Fibroblast of upper back skin (primary cell): ENCODE data around the gene EFNA2.
"Not testable (repeated sequence)": the region's sequence is repeated elsewhere in the genome, so short reads cannot be mapped to it uniquely, and the experiment has no call there.

ENCODE experiments used
- DNase-seq: peaks from one replicate; pipeline ENCODE4 v3.0.0-alpha.2; 2013

Gene EFNA2

GRCh38 chr19:1285737-1286360 lies at the start of gene EFNA2:
TSS of gene EFNA2 (plus strand) at chr19:1285873. CDS start at chr19:1286169, 296 bp downstream.
- no peak for DNase-seq

GRCh38 chr19:1236576-1236975 lies 49.1 kb upstream of the EFNA2 start:
- DNase-seq: no peak

GRCh38 chr19:1237027-1237659 lies 48.5 kb upstream of the EFNA2 start:
- DNase-seq: no peak

- peak; percentile 37 for DNase-seq
These were observed 47.8 kb upstream of the EFNA2 start, which contains the start of gene CBARP for GRCh38 chr19:1237754-1238368. TSS of gene CBARP (minus strand) at chr19:1238005. CDS start at chr19:1236100, 1,905 bp downstream.

- DNase-seq: no peak
These were observed 47.0 kb upstream of the EFNA2 start for GRCh38 chr19:1238369-1239303.

GRCh38 chr19:1239420-1239795 lies 46.3 kb upstream of the EFNA2 start:
- no peak for DNase-seq

GRCh38 chr19:1239796-1240737 lies 45.6 kb upstream of the EFNA2 start:
- DNase-seq: peak; percentile 89

- DNase-seq: no peak
These were observed 44.7 kb upstream of the EFNA2 start for GRCh38 chr19:1240925-1241324.

- DNase-seq: peak; percentile 93
These were observed 44.1 kb upstream of the EFNA2 start, which contains the start of gene ATP5F1D for GRCh38 chr19:1241417-1242095. TSS of gene ATP5F1D (plus strand) at chr19:1241751. CDS start at chr19:1241851, 100 bp downstream.

- peak; percentile 82 for DNase-seq
These were observed 41.6 kb upstream of the EFNA2 start for GRCh38 chr19:1243768-1244692.

GRCh38 chr19:1244693-1245451 lies 40.8 kb upstream of the EFNA2 start:
- no peak for DNase-seq

GRCh38 chr19:1245494-1246264 lies 40.0 kb upstream of the EFNA2 start:
- DNase-seq: no peak

GRCh38 chr19:1246265-1247087 lies 39.2 kb upstream of the EFNA2 start:
- not testable (repeated sequence) for DNase-seq

GRCh38 chr19:1247748-1248138 lies 37.9 kb upstream of the EFNA2 start:
- no peak for DNase-seq

GRCh38 chr19:1248139-1248785 lies 37.4 kb upstream of the EFNA2 start, which contains the start of gene MIDN:
TSS of gene MIDN (plus strand) at chr19:1248583. CDS start at chr19:1250297, 1,714 bp downstream.
- DNase-seq: peak; percentile 86

GRCh38 chr19:1248786-1249297 lies 36.8 kb upstream of the EFNA2 start:
- DNase-seq: peak; percentile 79
